ENCODE measurements around the gene DCP2. TPM values are rescaled to one million over a fixed set of nuclear protein-coding genes. Genes with fewer than 3 reads are reported as not detected.

Gene DCP2
- total and polyA plus RNA-seq, 2 experiments from 2014 or later: 17.6 to 23.9 TPM

- no peaks in the 10 kb centered on the region for H3K36me3 ChIP-seq
- TF ChIP-seq CTCF (IDR thresholded peaks at IDR 0.05; ENCODE audit: low read depth, low read length): no peak
- H3K9me3 ChIP-seq (ENCODE audit: low read depth): no peaks in the 10 kb centered on the region
- H3K27ac ChIP-seq: no peak overlapping the region
- no peak for DNase-seq (ENCODE audit: low read depth in 1 of 2, low spot score in 1 of 2)
- no peaks in the 10 kb centered on the region for H3K27me3 ChIP-seq
- peaks cover 6% of the 10 kb centered on the region for H3K4me1 ChIP-seq (ENCODE audit: low read depth)
- no peak overlapping the region for H3K4me3 ChIP-seq
Observed at GRCh38 chr5:112971276-112971675, 5.3 kb upstream of the DCP2 start.

GRCh38 chr5:112973036-112973435, 3.6 kb upstream of the DCP2 start:
- no peak for TF ChIP-seq CTCF (IDR thresholded peaks at IDR 0.05; ENCODE audit: low read depth, low read length)
- Histone ChIP-seq H3K9me3 (ENCODE audit: low read depth) (no peaks in the 10 kb centered on the region), H3K27me3 (no peaks in the 10 kb centered on the region), H3K36me3 (no peaks in the 10 kb centered on the region), H3K4me3 (no peak overlapping the region), H3K27ac (no peak overlapping the region), H3K4me1 (ENCODE audit: low read depth) (peaks cover 6% of the 10 kb centered on the region)
- DNase-seq (ENCODE audit: low read depth in 1 of 2, low spot score in 1 of 2): no peak

- Histone ChIP-seq H3K27me3 (no peaks in the 10 kb centered on the region), H3K4me1 (ENCODE audit: low read depth) (peaks cover 9% of the 10 kb centered on the region), H3K4me3 (no peak overlapping the region), H3K36me3 (no peaks in the 10 kb centered on the region), H3K27ac (no peak overlapping the region), H3K9me3 (ENCODE audit: low read depth) (no peaks in the 10 kb centered on the region)
- TF ChIP-seq CTCF (IDR thresholded peaks at IDR 0.05; ENCODE audit: low read depth, low read length): no peak
- no peak for DNase-seq (ENCODE audit: low read depth in 1 of 2, low spot score in 1 of 2)
Observed at GRCh38 chr5:112973904-112974303, 2.7 kb upstream of the DCP2 start.

GRCh38 chr5:112974901-112975300, 1.7 kb upstream of the DCP2 start:
- peaks cover 17% of the 10 kb centered on the region for H3K4me1 ChIP-seq (ENCODE audit: low read depth)
- H3K9me3 ChIP-seq (ENCODE audit: low read depth): no peaks in the 10 kb centered on the region
- H3K36me3 ChIP-seq: no peaks in the 10 kb centered on the region
- TF ChIP-seq CTCF (IDR thresholded peaks at IDR 0.05; ENCODE audit: low read depth, low read length): no peak
- no peak overlapping the region for H3K4me3 ChIP-seq
- no peak overlapping the region for H3K27ac ChIP-seq
- H3K27me3 ChIP-seq: no peaks in the 10 kb centered on the region
- peak in 1 of 2 donors; percentile 72 for DNase-seq (ENCODE audit: low read depth in 1 of 2, low spot score in 1 of 2)

GRCh38 chr5:112975721-112976431, 722 bp upstream of the DCP2 start:
- Histone ChIP-seq H3K4me1 (ENCODE audit: low read depth) (peaks cover 19% of the 10 kb centered on the region), H3K27ac (peak overlapping the region; percentile 80), H3K36me3 (no peaks in the 10 kb centered on the region), H3K4me3 (peak overlapping the region; percentile 88), H3K27me3 (no peaks in the 10 kb centered on the region), H3K9me3 (ENCODE audit: low read depth) (no peaks in the 10 kb centered on the region)
- TF ChIP-seq CTCF (IDR thresholded peaks at IDR 0.05; ENCODE audit: low read depth, low read length): no peak
- DNase-seq (ENCODE audit: low read depth in 1 of 2, low spot score in 1 of 2): no peak

All from cardiac muscle cell (in vitro differentiated cells and primary cell).